ENCODE measurements around the gene GPS1.

Gene GPS1

DNA sequence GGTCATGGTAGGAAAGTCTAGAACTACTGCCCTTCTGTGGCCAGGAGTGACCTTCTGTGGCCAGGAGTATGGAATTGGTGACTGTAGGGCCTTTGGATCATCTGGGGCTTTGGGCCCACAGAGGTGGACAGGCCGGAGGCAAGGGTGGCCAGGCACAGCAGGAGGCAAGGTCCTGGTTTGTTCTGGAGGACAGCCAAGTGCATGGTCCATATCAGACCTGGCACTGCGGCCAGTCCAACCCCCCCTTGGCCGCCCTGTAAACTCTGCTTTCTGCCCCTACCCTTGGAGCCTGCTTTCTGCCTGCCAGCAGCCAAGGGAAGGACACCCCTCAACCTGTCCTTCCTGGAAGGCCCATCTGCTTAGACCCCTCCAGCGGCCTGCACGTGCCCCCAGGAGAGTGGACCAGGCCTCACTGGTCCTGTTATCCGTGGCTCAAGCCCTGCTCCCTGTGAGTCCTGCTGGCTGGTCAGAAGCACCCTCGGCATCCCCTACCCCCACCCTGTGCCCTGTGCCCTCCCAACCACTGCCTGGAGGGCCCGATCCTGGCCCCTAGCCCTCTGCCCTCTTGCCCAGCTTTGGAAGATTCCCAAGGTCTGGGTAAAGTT is 11.9 kb upstream of the GPS1 start:
- no peak overlapping the region for H3K4me3 ChIP-seq (ENCODE audit: low read length)
- no peak overlapping the region for H3K9ac ChIP-seq (ENCODE audit: low read depth, low read length)
- no peaks in the 10 kb centered on the region for H3K27me3 ChIP-seq (ENCODE audit: control insufficient read depth, insufficient read depth, low read length)
- H3K4me2 ChIP-seq (ENCODE audit: low read length): no peak overlapping the region
- no peaks in the 10 kb centered on the region for H3K36me3 ChIP-seq (ENCODE audit: insufficient read depth, low read length)
- peaks cover 15% of the 10 kb centered on the region for H3K4me1 ChIP-seq (ENCODE audit: control insufficient read depth, insufficient read depth, low read length)
- H3K9me3 ChIP-seq (replicated peaks; ENCODE audit: low read length): no peaks in the 10 kb centered on the region

GRCh38 chr17:82041144-82041814 is 10.4 kb upstream of the GPS1 start:
- Histone ChIP-seq H3K36me3 (ENCODE audit: insufficient read depth, low read length) (no peaks in the 10 kb centered on the region), H3K9me3 (replicated peaks; ENCODE audit: low read length) (no peaks in the 10 kb centered on the region), H3K9ac (ENCODE audit: low read depth, low read length) (no peak overlapping the region), H3K4me2 (ENCODE audit: low read length) (no peak overlapping the region), H3K4me3 (ENCODE audit: low read length) (no peak overlapping the region), H3K4me1 (ENCODE audit: control insufficient read depth, insufficient read depth, low read length) (peaks cover 12% of the 10 kb centered on the region), H3K27me3 (ENCODE audit: control insufficient read depth, insufficient read depth, low read length) (no peaks in the 10 kb centered on the region)

DNA sequence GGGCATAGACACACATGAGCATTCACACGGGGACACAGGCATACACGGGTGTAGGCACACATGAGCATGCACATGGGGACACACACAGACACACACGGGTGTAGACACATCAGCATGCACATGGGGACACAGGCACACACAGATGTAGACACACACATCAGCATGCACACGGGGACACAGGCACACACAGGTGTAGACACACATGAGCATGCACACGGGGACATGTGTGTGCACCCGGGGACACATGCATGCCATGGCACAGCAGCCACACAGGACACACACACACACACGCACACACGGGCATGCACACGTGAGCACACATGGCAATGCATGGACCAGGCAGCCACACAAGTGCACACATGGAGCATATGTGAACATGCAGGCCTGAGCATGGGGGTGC is 9.0 kb upstream of the GPS1 start:
- Histone ChIP-seq H3K9me3 (replicated peaks; ENCODE audit: low read length) (no peaks in the 10 kb centered on the region), H3K4me3 (ENCODE audit: low read length) (no peak overlapping the region), H3K4me1 (ENCODE audit: control insufficient read depth, insufficient read depth, low read length) (peaks cover 5% of the 10 kb centered on the region)

GRCh38 chr17:82043507-82043906 is 8.2 kb upstream of the GPS1 start:
- Histone ChIP-seq H3K4me3 (ENCODE audit: low read length) (no peak overlapping the region), H3K9ac (ENCODE audit: low read depth, low read length) (no peak overlapping the region), H3K36me3 (ENCODE audit: insufficient read depth, low read length) (peaks cover 18% of the 10 kb centered on the region), H3K27me3 (ENCODE audit: control insufficient read depth, insufficient read depth, low read length) (no peaks in the 10 kb centered on the region), H3K9me3 (replicated peaks; ENCODE audit: low read length) (no peaks in the 10 kb centered on the region), H3K4me2 (ENCODE audit: low read length) (no peak overlapping the region), H3K4me1 (ENCODE audit: control insufficient read depth, insufficient read depth, low read length) (no peaks in the 10 kb centered on the region)

More for the DNA sequence above, 9.0 kb upstream of the GPS1 start:
- H3K4me2 ChIP-seq (ENCODE audit: low read length): no peak overlapping the region
- H3K9ac ChIP-seq (ENCODE audit: low read depth, low read length): no peak overlapping the region
- peaks cover 9% of the 10 kb centered on the region for H3K36me3 ChIP-seq (ENCODE audit: insufficient read depth, low read length)
- no peaks in the 10 kb centered on the region for H3K27me3 ChIP-seq (ENCODE audit: control insufficient read depth, insufficient read depth, low read length)

DNA sequence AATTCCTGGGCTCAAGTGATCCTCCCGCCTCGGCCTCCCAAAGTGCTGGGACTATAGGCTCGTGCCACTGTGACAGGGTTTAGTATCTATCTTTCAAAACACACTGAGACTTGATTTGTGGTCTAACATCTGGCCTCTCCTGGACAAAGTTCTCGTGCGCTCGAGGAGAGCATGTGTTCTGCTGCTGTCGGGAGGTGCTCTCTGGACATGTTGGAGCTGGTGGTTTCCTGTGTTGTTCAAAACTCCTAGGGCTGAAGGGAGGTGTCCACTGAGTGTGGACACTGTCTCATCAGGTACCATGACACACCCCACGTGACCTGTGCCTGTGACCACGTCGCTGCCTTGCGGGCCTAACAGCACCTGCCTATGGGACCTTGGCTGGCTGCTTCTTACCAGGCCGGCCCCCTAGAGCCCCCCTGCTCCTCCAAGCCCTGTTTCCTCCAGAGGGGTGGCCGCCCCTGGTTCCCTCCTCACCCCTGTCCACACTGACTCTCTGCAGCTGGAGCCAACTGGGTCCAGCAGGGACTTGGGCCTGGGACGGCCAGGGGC is 5.7 kb upstream of the GPS1 start:
- H3K9me3 ChIP-seq (replicated peaks; ENCODE audit: low read length): no peaks in the 10 kb centered on the region
- peaks cover 36% of the 10 kb centered on the region for H3K36me3 ChIP-seq (ENCODE audit: insufficient read depth, low read length)
- H3K9ac ChIP-seq (ENCODE audit: low read depth, low read length): no peak overlapping the region
- no peaks in the 10 kb centered on the region for H3K27me3 ChIP-seq (ENCODE audit: control insufficient read depth, insufficient read depth, low read length)
- H3K4me2 ChIP-seq (ENCODE audit: low read length): no peak overlapping the region
- peaks cover 6% of the 10 kb centered on the region for H3K4me1 ChIP-seq (ENCODE audit: control insufficient read depth, insufficient read depth, low read length)
- H3K4me3 ChIP-seq (ENCODE audit: low read length): no peak overlapping the region

DNA sequence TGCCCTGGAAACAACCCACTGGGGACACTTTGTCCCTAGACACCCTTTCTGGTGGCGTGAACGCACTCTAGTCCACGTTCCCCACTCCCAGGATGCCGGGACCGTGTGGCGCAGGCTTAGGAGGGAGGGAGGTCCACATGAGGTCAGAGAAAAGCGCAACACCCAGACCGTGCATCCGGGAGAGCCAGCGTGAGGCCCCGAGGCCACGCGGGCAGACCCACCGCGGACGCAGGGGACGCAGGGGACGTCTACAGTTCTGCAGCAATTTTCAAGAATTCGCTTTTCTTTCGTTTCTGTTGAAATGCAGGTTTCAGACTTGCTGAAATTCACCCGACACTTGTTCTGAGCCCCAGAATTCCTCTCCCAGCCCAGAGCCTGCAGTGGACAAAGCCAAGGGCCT is 4.8 kb upstream of the GPS1 start:
- Histone ChIP-seq H3K27me3 (ENCODE audit: control insufficient read depth, insufficient read depth, low read length) (no peaks in the 10 kb centered on the region), H3K4me3 (ENCODE audit: low read length) (no peak overlapping the region), H3K9ac (ENCODE audit: low read depth, low read length) (no peak overlapping the region), H3K4me2 (ENCODE audit: low read length) (no peak overlapping the region), H3K9me3 (replicated peaks; ENCODE audit: low read length) (no peaks in the 10 kb centered on the region), H3K36me3 (ENCODE audit: insufficient read depth, low read length) (peaks cover 36% of the 10 kb centered on the region), H3K4me1 (ENCODE audit: control insufficient read depth, insufficient read depth, low read length) (peaks cover 6% of the 10 kb centered on the region)

DNA sequence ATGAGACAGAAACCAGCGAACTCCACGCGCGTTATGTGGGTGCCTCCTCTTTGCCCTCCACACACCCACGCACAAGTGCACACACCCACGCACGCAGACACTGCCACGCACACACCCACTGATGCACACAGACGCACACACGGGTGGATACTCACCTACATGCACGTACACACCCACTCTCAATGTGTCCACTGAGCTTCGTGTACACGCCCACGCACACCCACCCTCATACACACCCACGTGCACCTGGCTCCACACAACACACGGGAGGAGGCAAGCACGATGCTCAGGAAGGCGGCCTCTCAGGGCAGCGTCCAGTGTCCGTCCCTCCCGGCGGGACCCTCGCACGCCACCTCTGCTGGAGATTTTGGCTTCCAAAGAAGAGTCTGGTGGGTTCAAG is 4.3 kb upstream of the GPS1 start:
- H3K9me3 ChIP-seq (replicated peaks; ENCODE audit: low read length): no peaks in the 10 kb centered on the region
- no peak overlapping the region for H3K9ac ChIP-seq (ENCODE audit: low read depth, low read length)
- peaks cover 36% of the 10 kb centered on the region for H3K36me3 ChIP-seq (ENCODE audit: insufficient read depth, low read length)
- H3K27me3 ChIP-seq (ENCODE audit: control insufficient read depth, insufficient read depth, low read length): no peaks in the 10 kb centered on the region
- H3K4me2 ChIP-seq (ENCODE audit: low read length): no peak overlapping the region
- no peak overlapping the region for H3K4me3 ChIP-seq (ENCODE audit: low read length)
- H3K4me1 ChIP-seq (ENCODE audit: control insufficient read depth, insufficient read depth, low read length): peaks cover 6% of the 10 kb centered on the region

DNA sequence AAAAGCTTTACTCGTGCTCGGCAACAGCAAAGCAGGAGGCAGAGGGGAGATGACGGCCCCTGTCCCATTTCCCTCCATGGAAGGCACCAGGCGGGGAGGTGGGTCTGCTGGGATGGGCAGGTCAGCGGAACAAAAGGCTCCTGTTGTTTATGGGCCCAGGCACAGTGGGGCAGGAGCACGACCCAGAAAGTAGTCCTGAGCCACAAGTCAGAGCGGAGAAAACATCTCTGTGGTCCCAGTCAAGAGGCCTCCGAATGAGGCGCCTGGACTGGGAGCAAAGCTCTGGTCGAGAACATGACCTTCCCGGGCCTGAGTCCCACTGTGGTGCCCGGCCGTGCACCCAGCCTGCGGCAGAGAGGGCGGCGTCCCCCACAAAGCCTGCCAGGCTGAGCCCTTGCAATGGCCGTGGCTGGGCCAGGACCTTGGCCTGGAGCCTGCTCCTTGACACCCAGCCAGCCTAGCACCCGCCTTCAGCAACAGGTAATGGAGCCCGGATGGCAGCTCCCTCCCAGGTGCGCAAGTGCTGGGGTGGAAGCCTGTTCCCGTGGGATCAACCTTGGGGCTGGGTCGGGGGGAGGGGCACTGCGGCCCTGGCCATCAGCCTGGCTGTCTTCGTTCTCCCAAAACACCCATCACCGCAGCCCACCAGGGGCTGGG is 3.7 kb upstream of the GPS1 start:
- no peak overlapping the region for H3K4me2 ChIP-seq (ENCODE audit: low read length)
- no peaks in the 10 kb centered on the region for H3K9me3 ChIP-seq (replicated peaks; ENCODE audit: low read length)
- no peak overlapping the region for H3K9ac ChIP-seq (ENCODE audit: low read depth, low read length)
- H3K4me3 ChIP-seq (ENCODE audit: low read length): no peak overlapping the region
- no peaks in the 10 kb centered on the region for H3K27me3 ChIP-seq (ENCODE audit: control insufficient read depth, insufficient read depth, low read length)
- H3K36me3 ChIP-seq (ENCODE audit: insufficient read depth, low read length): peaks cover 36% of the 10 kb centered on the region
- peaks cover 12% of the 10 kb centered on the region for H3K4me1 ChIP-seq (ENCODE audit: control insufficient read depth, insufficient read depth, low read length)

DNA sequence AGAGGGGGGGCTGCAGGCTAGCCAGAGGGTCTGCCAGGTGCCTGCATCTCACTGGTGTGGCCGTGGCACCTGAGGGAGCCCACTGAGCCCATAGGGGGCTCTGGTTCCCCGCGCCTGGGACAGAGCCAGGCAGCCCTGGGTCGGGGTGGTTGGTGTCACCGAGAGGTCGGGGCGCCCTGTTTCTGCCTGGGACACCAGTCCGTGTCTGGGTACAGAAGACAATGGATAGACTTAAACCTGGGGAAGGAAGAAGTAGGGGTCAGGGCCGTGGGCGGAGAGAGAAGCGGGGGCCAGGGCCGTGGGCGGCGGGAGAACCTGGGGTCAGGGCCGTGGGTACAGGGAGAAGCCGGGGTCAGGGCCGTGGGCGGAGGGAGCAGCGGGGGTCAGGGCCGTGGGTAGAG is 3.1 kb upstream of the GPS1 start:
- H3K4me1 ChIP-seq (ENCODE audit: control insufficient read depth, insufficient read depth, low read length): peaks cover 17% of the 10 kb centered on the region
- H3K9me3 ChIP-seq (replicated peaks; ENCODE audit: low read length): no peaks in the 10 kb centered on the region
- peaks cover 36% of the 10 kb centered on the region for H3K36me3 ChIP-seq (ENCODE audit: insufficient read depth, low read length)
- H3K4me3 ChIP-seq (ENCODE audit: low read length): no peak overlapping the region
- H3K4me2 ChIP-seq (ENCODE audit: low read length): no peak overlapping the region
- no peak overlapping the region for H3K9ac ChIP-seq (ENCODE audit: low read depth, low read length)
- H3K27me3 ChIP-seq (ENCODE audit: control insufficient read depth, insufficient read depth, low read length): no peaks in the 10 kb centered on the region

GRCh38 chr17:82049106-82049505 is 2.6 kb upstream of the GPS1 start:
- Histone ChIP-seq H3K4me2 (ENCODE audit: low read length) (no peak overlapping the region), H3K4me1 (ENCODE audit: control insufficient read depth, insufficient read depth, low read length) (peaks cover 19% of the 10 kb centered on the region), H3K4me3 (ENCODE audit: low read length) (no peak overlapping the region), H3K27me3 (ENCODE audit: control insufficient read depth, insufficient read depth, low read length) (no peaks in the 10 kb centered on the region), H3K36me3 (ENCODE audit: insufficient read depth, low read length) (peaks cover 40% of the 10 kb centered on the region), H3K9ac (ENCODE audit: low read depth, low read length) (no peak overlapping the region), H3K9me3 (replicated peaks; ENCODE audit: low read length) (no peaks in the 10 kb centered on the region)

DNA sequence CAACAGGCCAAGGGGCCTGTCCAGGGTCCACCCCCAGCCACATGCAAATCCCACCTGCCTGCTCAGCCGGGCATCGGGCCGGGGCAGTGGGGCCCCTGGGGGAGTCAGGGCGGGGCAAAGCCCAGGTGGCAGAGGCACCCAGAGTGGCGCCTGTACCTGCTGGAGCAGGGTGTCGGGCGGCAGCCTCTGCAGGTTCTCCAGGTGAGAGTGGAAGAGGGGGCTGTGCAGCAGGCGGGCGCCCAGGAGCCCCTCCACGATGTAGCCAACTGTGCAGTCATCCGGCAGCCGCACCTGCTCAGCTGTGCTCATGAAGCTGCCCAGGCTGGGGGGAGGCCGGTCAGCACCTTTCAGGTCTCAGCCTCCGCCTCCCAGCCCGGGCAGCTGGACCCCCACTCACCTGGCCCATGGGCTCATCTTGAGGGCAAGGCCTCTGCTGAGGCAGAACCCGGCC is 2.2 kb upstream of the GPS1 start:
- peaks cover 19% of the 10 kb centered on the region for H3K4me1 ChIP-seq (ENCODE audit: control insufficient read depth, insufficient read depth, low read length)
- H3K9ac ChIP-seq (ENCODE audit: low read depth, low read length): no peak overlapping the region
- H3K36me3 ChIP-seq (ENCODE audit: insufficient read depth, low read length): peaks cover 44% of the 10 kb centered on the region
- no peaks in the 10 kb centered on the region for H3K27me3 ChIP-seq (ENCODE audit: control insufficient read depth, insufficient read depth, low read length)
- H3K4me2 ChIP-seq (ENCODE audit: low read length): no peak overlapping the region
- H3K4me3 ChIP-seq (ENCODE audit: low read length): no peak overlapping the region
- H3K9me3 ChIP-seq (replicated peaks; ENCODE audit: low read length): no peaks in the 10 kb centered on the region
